Left renal cortex interstitium (tissue), 4 donors: Measurements from ENCODE around the gene SLC18A2. TPM values are rescaled to one million over a fixed set of nuclear protein-coding genes. Genes with fewer than 3 reads are reported as not detected.
A peak's percentile ranks its signal among the peaks of the same experiment; 100 is the strongest.
"Not testable (repeated sequence)": the region's sequence is repeated elsewhere in the genome, so short reads cannot be mapped to it uniquely, and the experiment has no call there.

ENCODE experiments used
- DNase-seq, 4 donors: peaks; one replicate each; pipeline ENCODE4 v3.0.0-alpha.2; 2013; ENCODE audit warnings: low read depth in 4 of 4, low spot score in 2 of 4, missing footprints in 1 of 4
- polyA plus RNA-seq, 4 donors: library from polyadenylated mRNA; unstranded; fragments of 120-200 nt; gene quantifications; one replicate each; pipeline ENCODE4 v1.2.1, GENCODE V29; 2013; ENCODE audit not compliant: insufficient read length in 4 of 4

SLC18A2 gene
- polyA plus RNA-seq, 4 donors = 0.79 to 1.3 (median 1.2) TPM

- DNase-seq = not testable (repeated sequence)
Measured at GRCh38 chr10:117303451-117303850, 62.5 kb downstream of the SLC18A2 start.

GRCh38 chr10:117306674-117307073 is 65.8 kb downstream of the SLC18A2 start:
- DNase-seq = no peak

- DNase-seq = no peak
Measured at GRCh38 chr10:117311261-117311660, 70.3 kb downstream of the SLC18A2 start.

- no peak for DNase-seq
Measured at GRCh38 chr10:117312430-117312829, 71.5 kb downstream of the SLC18A2 start.

- DNase-seq = no peak
Measured at GRCh38 chr10:117313641-117314040, 72.7 kb downstream of the SLC18A2 start.

- DNase-seq = no peak
Measured at GRCh38 chr10:117316701-117317100, 75.8 kb downstream of the SLC18A2 start.

GRCh38 chr10:117318909-117319308 is 78.0 kb downstream of the SLC18A2 start:
- no peak for DNase-seq

GRCh38 chr10:117320050-117320665 is 79.2 kb downstream of the SLC18A2 start:
- DNase-seq = peak in 1 of 4 donors; percentile 17

- DNase-seq = no peak
Measured at GRCh38 chr10:117322260-117322659, 81.3 kb downstream of the SLC18A2 start.

GRCh38 chr10:117324367-117324766 is 83.5 kb downstream of the SLC18A2 start:
- DNase-seq = no peak

- DNase-seq = no peak
Measured at GRCh38 chr10:117327262-117327661, 86.3 kb downstream of the SLC18A2 start.

Other genes starting within 250 kb of the SLC18A2 start
- gene SHTN1, start 235.9 kb upstream of the SLC18A2 start, polyA plus RNA-seq = 10 to 100 TPM; 18.2 to 24.3 (median 22.9) TPM
- not detected for gene VAX1, start 102.8 kb upstream of the SLC18A2 start, polyA plus RNA-seq
- gene KCNK18, start 43.6 kb upstream of the SLC18A2 start, polyA plus RNA-seq = not detected
- 10 to 100 TPM; 30.2 to 42.1 (median 38.3) TPM for gene PDZD8, start 134.3 kb downstream of the SLC18A2 start, polyA plus RNA-seq